ENCODE measurements around the gene MLXIP. TPM values are rescaled to one million over a fixed set of nuclear protein-coding genes. Genes with fewer than 3 reads are reported as not detected.

The MLXIP gene
- polyA plus RNA-seq, 4 donors, result 8.5 to 55.0 (median 30.5) TPM

GRCh38 chr12:122057769-122058168, 20.8 kb upstream of the MLXIP start:
- Histone ChIP-seq H3K27ac (ENCODE audit: low read depth in 1 of 3, low read length in 2 of 3) (no peak overlapping the region), H3K27me3 (ENCODE audit: control insufficient read depth in 3 of 3, insufficient read depth in 3 of 3, low read length in 3 of 3) (no peaks in the 10 kb centered on the region), H3K9me3 (ENCODE audit: control insufficient read depth in 2 of 2, insufficient read depth in 1 of 2, low read depth in 1 of 2, low read length in 1 of 2) (no peaks in the 10 kb centered on the region), H3K4me1 (ENCODE audit: control insufficient read depth in 3 of 3, insufficient read depth in 2 of 3, low read depth in 1 of 3, low read length in 2 of 3) (peaks cover 0 to 37% (median 7%) of the 10 kb centered on the region in 3 donors), H3K4me3 (ENCODE audit: low read depth in 1 of 3, low read length in 3 of 3) (no peak overlapping the region), H3K36me3 (ENCODE audit: control insufficient read depth in 3 of 3, insufficient read depth in 2 of 3, low read depth in 1 of 3, low read length in 3 of 3) (peaks cover 0 to 74% (median 5%) of the 10 kb centered on the region in 3 donors)
- DNase-seq (no peak), FAIRE-seq (no peak)
- WGBS, 3 donors, result 93 to 95% (median 94%) methylated on average over 3 of the region's 3 CpGs

GRCh38 chr12:122058549-122059149, 19.9 kb upstream of the MLXIP start:
- Histone ChIP-seq H3K4me1 (ENCODE audit: control insufficient read depth in 3 of 3, insufficient read depth in 2 of 3, low read depth in 1 of 3, low read length in 2 of 3) (peaks cover 0 to 46% (median 15%) of the 10 kb centered on the region in 3 donors), H3K4me3 (ENCODE audit: low read depth in 1 of 3, low read length in 3 of 3) (no peak overlapping the region), H3K27ac (ENCODE audit: low read depth in 1 of 3, low read length in 2 of 3) (no peak overlapping the region), H3K36me3 (ENCODE audit: control insufficient read depth in 3 of 3, insufficient read depth in 2 of 3, low read depth in 1 of 3, low read length in 3 of 3) (peaks cover 0 to 69% (median 5%) of the 10 kb centered on the region in 3 donors), H3K9me3 (ENCODE audit: control insufficient read depth in 2 of 2, insufficient read depth in 1 of 2, low read depth in 1 of 2, low read length in 1 of 2) (no peaks in the 10 kb centered on the region), H3K27me3 (ENCODE audit: control insufficient read depth in 3 of 3, insufficient read depth in 3 of 3, low read length in 3 of 3) (no peaks in the 10 kb centered on the region)
- FAIRE-seq (no peak), DNase-seq (no peak)
- WGBS, 3 donors, result 85 to 92% (median 89%) methylated on average over 11 of the region's 11 CpGs

GRCh38 chr12:122059203-122059960, 19.2 kb upstream of the MLXIP start:
- Histone ChIP-seq H3K27ac (ENCODE audit: low read depth in 1 of 3, low read length in 2 of 3) (no peak overlapping the region), H3K4me1 (ENCODE audit: control insufficient read depth in 3 of 3, insufficient read depth in 2 of 3, low read depth in 1 of 3, low read length in 2 of 3) (peaks cover 0 to 53% (median 17%) of the 10 kb centered on the region in 3 donors), H3K36me3 (ENCODE audit: control insufficient read depth in 3 of 3, insufficient read depth in 2 of 3, low read depth in 1 of 3, low read length in 3 of 3) (peaks cover 0 to 69% (median 5%) of the 10 kb centered on the region in 3 donors), H3K4me3 (ENCODE audit: low read depth in 1 of 3, low read length in 3 of 3) (no peak overlapping the region), H3K27me3 (ENCODE audit: control insufficient read depth in 3 of 3, insufficient read depth in 3 of 3, low read length in 3 of 3) (no peaks in the 10 kb centered on the region), H3K9me3 (ENCODE audit: control insufficient read depth in 2 of 2, insufficient read depth in 1 of 2, low read depth in 1 of 2, low read length in 1 of 2) (no peaks in the 10 kb centered on the region)
- DNase-seq (no peak), FAIRE-seq (no peak)
- 91 to 95% (median 92%) methylated on average over 27 to 28 of the region's 28 CpGs for WGBS, 3 donors

GRCh38 chr12:122060081-122060501, 18.5 kb upstream of the MLXIP start:
- peak overlapping the region in 1 of 3 donors; percentile 17 for H3K27ac ChIP-seq (ENCODE audit: low read depth in 1 of 3, low read length in 2 of 3)
- H3K4me3 ChIP-seq (ENCODE audit: low read depth in 1 of 3, low read length in 3 of 3), result no peak overlapping the region
- FAIRE-seq, result no peak
- 71 to 88% (median 87%) methylated on average over 22 of the region's 22 CpGs for whole genome bisulfite sequencing, 3 donors
- H3K9me3 ChIP-seq (ENCODE audit: control insufficient read depth in 2 of 2, insufficient read depth in 1 of 2, low read depth in 1 of 2, low read length in 1 of 2), result no peaks in the 10 kb centered on the region
- peaks cover 0 to 62% (median 5%) of the 10 kb centered on the region in 3 donors for H3K36me3 ChIP-seq (ENCODE audit: control insufficient read depth in 3 of 3, insufficient read depth in 2 of 3, low read depth in 1 of 3, low read length in 3 of 3)
- H3K4me1 ChIP-seq (ENCODE audit: control insufficient read depth in 3 of 3, insufficient read depth in 2 of 3, low read depth in 1 of 3, low read length in 2 of 3), result peaks cover 0 to 53% (median 17%) of the 10 kb centered on the region in 3 donors
- no peak for DNase-seq
- no peaks in the 10 kb centered on the region for H3K27me3 ChIP-seq (ENCODE audit: control insufficient read depth in 3 of 3, insufficient read depth in 3 of 3, low read length in 3 of 3)

- WGBS, 3 donors, result 83 to 94% (median 93%) methylated on average over 22 to 23 of the region's 23 CpGs
- DNase-seq (no peak), FAIRE-seq (no peak)
- H3K4me3 ChIP-seq (ENCODE audit: low read depth in 1 of 3, low read length in 3 of 3), result no peak overlapping the region
- H3K27me3 ChIP-seq (ENCODE audit: control insufficient read depth in 3 of 3, insufficient read depth in 3 of 3, low read length in 3 of 3), result no peaks in the 10 kb centered on the region
- H3K36me3 ChIP-seq (ENCODE audit: control insufficient read depth in 3 of 3, insufficient read depth in 2 of 3, low read depth in 1 of 3, low read length in 3 of 3), result peaks cover 0 to 50% (median 0%) of the 10 kb centered on the region in 3 donors
- H3K4me1 ChIP-seq (ENCODE audit: control insufficient read depth in 3 of 3, insufficient read depth in 2 of 3, low read depth in 1 of 3, low read length in 2 of 3), result peaks cover 0 to 43% (median 17%) of the 10 kb centered on the region in 3 donors
- no peak overlapping the region for H3K27ac ChIP-seq (ENCODE audit: low read depth in 1 of 3, low read length in 2 of 3)
- no peaks in the 10 kb centered on the region for H3K9me3 ChIP-seq (ENCODE audit: control insufficient read depth in 2 of 2, insufficient read depth in 1 of 2, low read depth in 1 of 2, low read length in 1 of 2)
Observed at GRCh38 chr12:122061253-122061652, 17.3 kb upstream of the MLXIP start.

- FAIRE-seq (no peak), DNase-seq (peak; percentile 82 to 85)
- 7 to 26% (median 21%) methylated on average over 19 of the region's 19 CpGs for WGBS, 3 donors
- H3K27ac ChIP-seq (ENCODE audit: low read depth in 1 of 3, low read length in 2 of 3), result peak overlapping the region; percentile 47 to 95 (median 82)
- H3K4me1 ChIP-seq (ENCODE audit: control insufficient read depth in 3 of 3, insufficient read depth in 2 of 3, low read depth in 1 of 3, low read length in 2 of 3), result peaks cover 0 to 40% (median 17%) of the 10 kb centered on the region in 3 donors
- H3K27me3 ChIP-seq (ENCODE audit: control insufficient read depth in 3 of 3, insufficient read depth in 3 of 3, low read length in 3 of 3), result no peaks in the 10 kb centered on the region
- H3K4me3 ChIP-seq (ENCODE audit: low read depth in 1 of 3, low read length in 3 of 3), result no peak overlapping the region
- peaks cover 0 to 35% (median 0%) of the 10 kb centered on the region in 3 donors for H3K36me3 ChIP-seq (ENCODE audit: control insufficient read depth in 3 of 3, insufficient read depth in 2 of 3, low read depth in 1 of 3, low read length in 3 of 3)
- H3K9me3 ChIP-seq (ENCODE audit: control insufficient read depth in 2 of 2, insufficient read depth in 1 of 2, low read depth in 1 of 2, low read length in 1 of 2), result no peaks in the 10 kb centered on the region
Observed at GRCh38 chr12:122062832-122063693, 15.5 kb upstream of the MLXIP start.

GRCh38 chr12:122063694-122064024, 14.9 kb upstream of the MLXIP start:
- Histone ChIP-seq H3K27ac (ENCODE audit: low read depth in 1 of 3, low read length in 2 of 3) (peak overlapping the region; percentile 47 to 95 (median 82)), H3K36me3 (ENCODE audit: control insufficient read depth in 3 of 3, insufficient read depth in 2 of 3, low read depth in 1 of 3, low read length in 3 of 3) (peaks cover 0 to 35% (median 0%) of the 10 kb centered on the region in 3 donors), H3K4me3 (ENCODE audit: low read depth in 1 of 3, low read length in 3 of 3) (no peak overlapping the region), H3K27me3 (ENCODE audit: control insufficient read depth in 3 of 3, insufficient read depth in 3 of 3, low read length in 3 of 3) (no peaks in the 10 kb centered on the region), H3K9me3 (ENCODE audit: control insufficient read depth in 2 of 2, insufficient read depth in 1 of 2, low read depth in 1 of 2, low read length in 1 of 2) (no peaks in the 10 kb centered on the region), H3K4me1 (ENCODE audit: control insufficient read depth in 3 of 3, insufficient read depth in 2 of 3, low read depth in 1 of 3, low read length in 2 of 3) (peaks cover 0 to 40% (median 17%) of the 10 kb centered on the region in 3 donors)
- no peak for DNase-seq
- no peak for FAIRE-seq
- WGBS, 3 donors, result 56 to 66% (median 63%) methylated on average over 6 of the region's 6 CpGs
